ENCODE data around the gene MCM5. TPM values are rescaled to one million over a fixed set of nuclear protein-coding genes. Genes with fewer than 3 reads are reported as not detected.

The MCM5 gene
- total and polyA plus RNA-seq, 4 donors, result 6.7 to 104 (median 8.8) TPM

- H3K27ac ChIP-seq (ENCODE audit: low read depth in 1 of 2, low read length in 2 of 2), result no peak overlapping the region
- DNase-seq (ENCODE audit: low spot score), result no peak
- H3K4me3 ChIP-seq (ENCODE audit: low read depth in 1 of 3, low read length in 3 of 3), result no peak overlapping the region
- TF ChIP-seq JUND (IDR thresholded peaks at IDR 0.05) (no peak), SP1 (IDR thresholded peaks at IDR 0.05) (no peak), FOXA2 (IDR thresholded peaks at IDR 0.05) (no peak), CTCF (IDR thresholded peaks at IDR 0.05; ENCODE audit: low read depth, low read length, missing input control) (no peak), HNF4G (IDR thresholded peaks at IDR 0.05) (no peak), ZBTB33 (IDR thresholded peaks at IDR 0.05) (no peak), MAX (IDR thresholded peaks at IDR 0.05) (no peak), GABPA (IDR thresholded peaks at IDR 0.05 in 1 of 2, conservative IDR thresholded peaks at IDR 0.05 in 1 of 2) (no peak), RAD21 (IDR thresholded peaks at IDR 0.05) (no peak), NR2F2 (IDR thresholded peaks at IDR 0.05) (no peak)
- 88% methylated on average over 6 of the region's 6 CpGs for WGBS
- no peaks in the 10 kb centered on the region for H3K36me3 ChIP-seq (ENCODE audit: control insufficient read depth in 4 of 4, insufficient read depth in 3 of 4, low read depth in 1 of 4, low read length in 3 of 4)
- H3K27me3 ChIP-seq (ENCODE audit: control insufficient read depth in 4 of 4, insufficient read depth in 4 of 4, low read length in 3 of 4), result no peaks in the 10 kb centered on the region
- no peak overlapping the region for H3K9ac ChIP-seq (ENCODE audit: low read depth in 1 of 2, low read length in 2 of 2)
- no peaks in the 10 kb centered on the region for H3K4me1 ChIP-seq (ENCODE audit: control insufficient read depth in 4 of 4, insufficient read depth in 4 of 4, low read length in 3 of 4)
- H3K9me3 ChIP-seq (ENCODE audit: control insufficient read depth in 4 of 4, low read length in 3 of 4), result no peaks in the 10 kb centered on the region
Observed at GRCh38 chr22:35472488-35472887, 72.5 kb downstream of the MCM5 start.

GRCh38 chr22:35473971-35474370 is 74.0 kb downstream of the MCM5 start:
- no peaks in the 10 kb centered on the region for H3K36me3 ChIP-seq (ENCODE audit: control insufficient read depth in 4 of 4, insufficient read depth in 3 of 4, low read depth in 1 of 4, low read length in 3 of 4)
- no peaks in the 10 kb centered on the region for H3K27me3 ChIP-seq (ENCODE audit: control insufficient read depth in 4 of 4, insufficient read depth in 4 of 4, low read length in 3 of 4)
- H3K4me1 ChIP-seq (ENCODE audit: control insufficient read depth in 4 of 4, insufficient read depth in 4 of 4, low read length in 3 of 4), result peaks cover 0 to 3% (median 1%) of the 10 kb centered on the region in 4 donors
- WGBS, result 84% methylated on average over 4 of the region's 4 CpGs
- no peak for TF ChIP-seq TAF1 (conservative IDR thresholded peaks at IDR 0.05)
- no peak for TF ChIP-seq NR2F2 (IDR thresholded peaks at IDR 0.05)
- no peak for TF ChIP-seq YY1 (IDR thresholded peaks at IDR 0.05)
- TF ChIP-seq SP1 (IDR thresholded peaks at IDR 0.05), result no peak
- TF ChIP-seq EGR1 (IDR thresholded peaks at IDR 0.05; ENCODE audit: low read depth in 2 of 2), result no peak
- TF ChIP-seq ZBTB33 (IDR thresholded peaks at IDR 0.05), result no peak
- TF ChIP-seq ATF3 (IDR thresholded peaks at IDR 0.05), result no peak
- no peak for TF ChIP-seq FOXA2 (IDR thresholded peaks at IDR 0.05)
- H3K27ac ChIP-seq (ENCODE audit: low read depth in 1 of 2, low read length in 2 of 2), result no peak overlapping the region
- H3K4me3 ChIP-seq (ENCODE audit: low read depth in 1 of 3, low read length in 3 of 3), result no peak overlapping the region
- no peak for DNase-seq (ENCODE audit: low spot score)
- H3K9ac ChIP-seq (ENCODE audit: low read depth in 1 of 2, low read length in 2 of 2), result no peak overlapping the region
- no peaks in the 10 kb centered on the region for H3K9me3 ChIP-seq (ENCODE audit: control insufficient read depth in 4 of 4, low read length in 3 of 4)

Other genes starting within 250 kb of the MCM5 start
- 1 to 10 TPM; 8.0 to 9.9 TPM for gene HMGXB4, start 142.6 kb upstream of the MCM5 start, total RNA-seq
- 1 to 10 TPM; 4.0 to 6.9 TPM for gene HMGXB4, start 142.6 kb upstream of the MCM5 start, polyA plus RNA-seq
- gene TOM1, start 100.2 kb upstream of the MCM5 start, total RNA-seq, result 10 to 100 TPM; 17.9 to 53.0 TPM
- 10 to 100 TPM; 49.7 to 51.3 TPM for gene TOM1, start 100.2 kb upstream of the MCM5 start, polyA plus RNA-seq
- 100 to 1,000 TPM in 1 of 2 donors, 10 to 100 TPM in 1; 47.1 to 108 TPM for gene HMOX1, start 19.0 kb upstream of the MCM5 start, total RNA-seq
- gene HMOX1, start 19.0 kb upstream of the MCM5 start, polyA plus RNA-seq, result 10 to 100 TPM; 18.7 to 72.3 TPM
- gene RASD2, start 140.7 kb downstream of the MCM5 start, total RNA-seq, result under 1 TPM in 1 of 2 donors, not detected in 1; under 0.01 TPM
- under 1 TPM in 1 of 2 donors, not detected in 1; 0.05 TPM for gene RASD2, start 140.7 kb downstream of the MCM5 start, polyA plus RNA-seq
- under 1 TPM in 1 of 2 donors, not detected in 1; 0.25 TPM for gene MB, start 217.2 kb downstream of the MCM5 start, total RNA-seq
- gene MB, start 217.2 kb downstream of the MCM5 start, polyA plus RNA-seq, result under 1 TPM in 1 of 2 donors, not detected in 1; 0.13 TPM
- 10 to 100 TPM; 13.7 to 80.1 TPM for gene APOL6, start 248.3 kb downstream of the MCM5 start, total RNA-seq
- 10 to 100 TPM; 10.3 to 20.8 TPM for gene APOL6, start 248.3 kb downstream of the MCM5 start, polyA plus RNA-seq

Measured in liver (tissue), 9 donors.